ENCODE measurements around the gene NFS1.

The NFS1 gene

GRCh38 chr20:35681960-35682359 is 17.2 kb downstream of the NFS1 start:
- DNase-seq (ENCODE audit: low read depth) = no peak
- no peak overlapping the region for H3K4me3 ChIP-seq (ENCODE audit: low read depth, low read length)
- TF ChIP-seq CTCF (IDR thresholded peaks at IDR 0.05; ENCODE audit: low read depth, low read length, missing control alignments) = no peak
- in situ Hi-C loops (cut with HindIII; ENCODE audit: low sequenced_read_pairs) = no loop called here

GRCh38 chr20:35680452-35681183 is 18.5 kb downstream of the NFS1 start:
- no peak overlapping the region for H3K4me3 ChIP-seq (ENCODE audit: low read depth, low read length)
- no peak for TF ChIP-seq CTCF (IDR thresholded peaks at IDR 0.05; ENCODE audit: low read depth, low read length, missing control alignments)
- in situ Hi-C loops (cut with HindIII; ENCODE audit: low sequenced_read_pairs) = no loop called here
- DNase-seq (ENCODE audit: low read depth) = no peak

- no peak for DNase-seq (ENCODE audit: low read depth)
- no peak overlapping the region for H3K4me3 ChIP-seq (ENCODE audit: low read depth, low read length)
- in situ Hi-C loops (cut with HindIII; ENCODE audit: low sequenced_read_pairs) = no loop called here
- no peak for TF ChIP-seq CTCF (IDR thresholded peaks at IDR 0.05; ENCODE audit: low read depth, low read length, missing control alignments)
Observed at GRCh38 chr20:35674921-35675320, 24.2 kb downstream of the NFS1 start.

- in situ Hi-C loops (cut with HindIII; ENCODE audit: low sequenced_read_pairs) = no loop called here
- no peak overlapping the region for H3K4me3 ChIP-seq (ENCODE audit: low read depth, low read length)
- TF ChIP-seq CTCF (IDR thresholded peaks at IDR 0.05; ENCODE audit: low read depth, low read length, missing control alignments) = no peak
- DNase-seq (ENCODE audit: low read depth) = no peak
Observed at GRCh38 chr20:35673884-35674283, 25.3 kb downstream of the NFS1 start.

GRCh38 chr20:35669681-35670080 is 29.5 kb downstream of the NFS1 start:
- in situ Hi-C loops (cut with HindIII; ENCODE audit: low sequenced_read_pairs) = no loop called here
- no peak for DNase-seq (ENCODE audit: low read depth)
- no peak for TF ChIP-seq CTCF (IDR thresholded peaks at IDR 0.05; ENCODE audit: low read depth, low read length, missing control alignments)
- H3K4me3 ChIP-seq (ENCODE audit: low read depth, low read length) = no peak overlapping the region

GRCh38 chr20:35669221-35669620 is 29.9 kb downstream of the NFS1 start:
- in situ Hi-C loops (cut with HindIII; ENCODE audit: low sequenced_read_pairs) = no loop called here
- no peak overlapping the region for H3K4me3 ChIP-seq (ENCODE audit: low read depth, low read length)
- TF ChIP-seq CTCF (IDR thresholded peaks at IDR 0.05; ENCODE audit: low read depth, low read length, missing control alignments) = no peak
- no peak for DNase-seq (ENCODE audit: low read depth)
